Measurements from ENCODE around the gene BRSK1.

Gene BRSK1

DNA sequence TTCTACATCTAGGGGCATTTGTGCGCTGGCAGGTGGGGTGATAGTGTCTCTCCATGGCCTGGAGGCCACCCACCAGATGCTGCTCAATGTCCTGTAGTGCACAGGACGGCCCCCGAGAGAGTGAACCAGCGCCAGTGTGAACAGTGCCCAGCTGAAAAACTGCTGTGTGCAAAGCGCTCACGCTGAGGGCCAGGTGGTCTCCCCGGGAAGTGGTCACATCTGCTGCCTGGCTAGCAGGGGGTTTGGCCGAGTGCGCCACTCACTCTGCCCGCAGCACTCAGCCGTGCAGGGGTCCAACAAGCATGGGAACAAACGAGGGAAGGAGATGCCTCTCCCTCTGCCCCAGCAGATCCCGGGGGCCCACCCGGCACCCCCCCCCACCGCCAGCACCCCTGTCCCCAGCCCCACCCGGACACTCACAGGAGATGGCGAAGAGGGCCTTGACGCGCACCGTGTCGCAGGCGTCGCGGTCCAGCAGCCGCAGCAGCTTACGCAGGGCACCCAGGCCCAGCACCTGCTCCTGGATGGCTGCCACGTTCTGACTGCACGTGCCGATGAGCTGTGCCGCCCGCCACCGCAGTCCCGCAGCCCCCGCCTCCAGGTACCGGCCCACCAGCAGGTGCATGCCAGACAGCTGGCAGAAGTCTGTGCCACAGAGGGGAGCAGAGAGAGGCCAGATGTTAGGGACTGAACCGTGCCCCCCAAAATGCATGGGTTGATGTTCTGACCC is 9.7 kb upstream of the BRSK1 start:
- DNase-seq (ENCODE audit: low spot score): no peak

DNA sequence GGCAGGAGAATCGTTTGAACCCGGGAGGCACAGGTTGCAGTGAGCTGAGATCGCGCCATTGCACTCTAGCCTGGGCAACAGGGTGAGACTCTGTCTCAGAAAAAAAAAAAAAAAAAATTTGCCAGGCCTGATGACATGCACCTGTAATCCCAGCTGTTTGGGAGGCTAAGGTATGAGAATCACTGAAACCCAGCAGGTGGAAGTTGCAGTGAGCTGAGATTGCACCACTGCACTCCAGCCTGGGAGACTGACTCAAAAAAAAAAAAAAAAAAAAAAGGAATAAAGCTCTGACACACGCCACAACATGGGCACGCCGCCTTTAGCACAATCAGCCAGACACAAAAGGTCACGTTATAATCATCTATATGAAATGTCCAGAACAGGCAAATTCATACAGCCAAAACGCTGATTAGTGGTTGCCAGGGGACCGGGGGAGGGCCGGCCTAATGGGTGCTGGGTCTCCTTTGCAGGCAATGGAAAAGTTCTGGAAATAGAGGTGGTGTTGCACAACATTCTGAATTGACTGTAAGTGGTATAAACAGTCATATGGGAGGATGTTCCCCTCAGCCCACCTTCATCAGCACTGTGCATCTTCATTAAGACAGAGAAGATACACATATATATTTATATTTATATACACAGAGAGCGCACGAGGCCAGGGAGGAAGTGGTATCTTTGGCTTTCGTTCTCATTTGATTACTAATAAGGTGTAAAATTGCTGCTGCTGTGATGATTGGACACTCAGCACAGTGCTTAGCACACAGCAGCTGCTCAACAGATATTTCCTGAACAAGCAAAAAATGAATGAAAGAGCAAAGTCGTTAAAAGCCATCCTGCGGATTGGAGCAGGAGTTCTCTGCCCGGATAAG is 7.7 kb upstream of the BRSK1 start:
- no peak for DNase-seq (ENCODE audit: low spot score)

DNA sequence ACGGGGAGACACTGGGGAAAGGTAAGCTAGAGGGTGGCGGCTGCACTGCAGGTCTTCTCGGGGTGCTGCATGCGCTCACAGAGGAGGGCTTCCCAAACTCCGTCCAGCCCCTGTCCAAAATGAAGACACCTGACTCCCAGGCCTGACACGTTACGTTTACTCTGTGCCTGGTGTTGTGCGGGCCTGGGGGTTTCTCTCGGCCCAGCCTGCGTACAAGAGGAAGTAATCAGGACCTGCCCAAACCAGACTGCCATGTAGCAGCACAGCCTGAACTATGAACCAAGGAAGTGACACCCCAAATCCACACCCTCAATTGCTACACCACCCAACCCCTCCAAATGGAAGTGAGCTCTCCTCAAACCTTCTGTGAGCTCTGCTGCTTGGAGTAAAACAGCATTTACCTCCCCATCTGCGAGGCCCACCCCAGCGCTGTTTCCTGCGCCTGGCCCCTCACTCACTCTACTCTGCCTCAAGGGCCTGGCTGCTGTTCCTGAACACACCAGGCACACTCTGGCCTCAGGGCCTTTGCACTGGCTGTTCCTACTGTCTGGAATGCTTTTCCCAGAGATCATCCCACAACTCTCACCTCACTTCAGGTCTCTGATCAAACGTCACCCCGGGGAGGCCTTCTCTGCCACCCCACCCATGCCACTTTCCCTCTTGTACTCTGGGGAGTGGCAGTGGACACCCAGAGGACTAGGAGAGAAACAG is 6.9 kb upstream of the BRSK1 start:
- DNase-seq (ENCODE audit: low spot score): no peak

- no peak for DNase-seq (ENCODE audit: low spot score)
Observed at GRCh38 chr19:55277494-55277893, 6.3 kb upstream of the BRSK1 start.

DNA sequence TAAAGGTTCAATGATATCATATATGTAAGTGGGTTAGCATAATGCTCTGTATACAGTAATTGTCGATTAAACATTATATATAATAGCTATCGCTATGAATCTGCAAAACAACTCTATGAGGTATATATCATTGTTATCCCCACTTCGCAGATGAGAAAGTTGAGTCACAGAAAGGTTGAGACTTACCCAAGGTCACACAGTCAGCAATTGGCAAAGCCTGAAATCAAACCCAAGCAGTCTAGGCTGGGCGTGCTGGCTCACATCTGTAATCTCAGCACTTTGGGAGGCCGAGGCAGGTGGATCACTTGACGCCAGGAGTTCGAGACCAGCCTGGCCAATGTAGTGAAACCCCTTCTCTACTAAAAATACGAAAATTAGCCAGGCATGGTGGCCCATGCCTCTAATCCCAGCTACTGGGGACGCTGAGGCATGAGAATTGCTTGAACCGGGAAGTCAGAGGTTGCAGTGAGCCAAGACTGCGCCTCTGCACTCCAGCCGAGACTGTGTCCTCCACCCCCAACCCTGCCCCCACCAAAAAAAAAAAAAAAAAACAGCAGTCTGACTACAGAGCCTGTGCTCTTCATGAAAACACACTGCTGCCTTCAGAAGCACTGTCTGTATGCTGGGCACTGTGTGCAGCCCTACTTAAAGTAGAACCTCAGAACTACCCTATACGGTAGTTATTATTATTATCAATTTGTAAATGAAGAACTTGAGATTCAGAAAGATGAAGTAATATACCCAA is 5.2 kb upstream of the BRSK1 start:
- DNase-seq (ENCODE audit: low spot score): no peak

DNA sequence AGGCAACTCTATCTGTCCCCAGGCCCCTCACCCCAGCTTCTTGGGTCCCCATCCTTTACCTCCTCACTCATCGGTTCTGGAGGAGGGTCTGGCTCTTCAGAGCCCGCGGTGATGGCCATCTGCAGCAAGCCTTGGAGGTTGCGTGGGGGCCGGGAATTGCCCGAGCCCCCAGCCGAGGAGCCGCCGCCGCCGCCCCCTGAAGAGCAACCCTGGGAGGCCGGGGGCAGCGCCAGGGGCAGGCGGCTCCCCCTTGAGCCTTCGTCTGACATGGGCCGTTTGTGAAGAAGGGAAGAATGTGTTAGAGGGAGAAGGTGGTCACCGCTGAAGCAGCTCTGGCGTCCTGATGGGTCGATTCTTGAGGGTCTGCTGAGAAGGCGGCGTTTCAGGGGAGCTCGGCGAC is 4.5 kb upstream of the BRSK1 start:
- DNase-seq (ENCODE audit: low spot score): no peak

DNA sequence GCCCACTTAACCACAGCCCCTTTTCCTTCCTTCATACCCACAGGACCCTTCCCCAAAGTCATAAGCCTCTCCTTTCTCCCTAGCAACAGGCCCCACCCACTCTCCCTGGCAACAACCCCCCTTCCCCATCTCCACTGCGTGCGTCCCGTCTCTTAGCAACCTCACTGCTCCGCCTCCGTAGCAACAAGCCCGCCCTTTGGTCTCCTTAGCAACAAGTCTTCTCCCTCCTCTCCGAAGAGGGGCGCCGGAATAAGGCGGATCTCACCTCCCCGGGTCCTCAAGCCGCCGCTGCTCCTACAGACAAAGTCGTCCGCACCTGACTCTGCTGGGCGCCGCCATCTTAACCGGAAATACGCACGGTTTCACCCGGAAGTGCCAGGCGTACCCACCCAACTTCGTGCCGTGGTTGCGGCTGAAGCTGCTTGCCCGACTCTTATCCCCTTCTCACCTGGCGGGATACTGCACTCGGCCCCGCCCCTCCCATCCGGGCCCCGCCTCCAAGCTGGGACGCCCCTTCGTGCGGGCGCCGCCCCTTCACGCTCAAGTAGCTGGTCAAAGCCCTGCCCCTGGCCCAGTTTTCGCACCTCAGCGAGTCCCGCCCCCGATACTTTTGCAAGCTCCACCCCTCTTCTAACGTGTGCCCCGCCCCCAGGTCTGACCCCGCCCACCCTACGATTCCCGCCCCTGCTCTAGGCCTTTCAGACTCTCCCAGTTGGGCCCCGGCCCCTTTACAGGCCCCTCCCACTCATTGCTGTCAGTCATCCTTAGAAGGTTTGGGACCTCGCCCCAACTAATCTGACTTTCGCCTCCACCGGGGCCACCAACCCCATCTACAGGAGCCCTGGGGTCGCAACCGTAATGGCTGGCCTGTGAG is 3.8 kb upstream of the BRSK1 start, which contains the start of gene HSPBP1:
HSPBP1 (minus strand) TSS at position 341 of the 874 bp plus-strand sequence. CDS start 502 bp downstream, outside the sequence.
- DNase-seq (ENCODE audit: low spot score): peak; percentile 99

DNA sequence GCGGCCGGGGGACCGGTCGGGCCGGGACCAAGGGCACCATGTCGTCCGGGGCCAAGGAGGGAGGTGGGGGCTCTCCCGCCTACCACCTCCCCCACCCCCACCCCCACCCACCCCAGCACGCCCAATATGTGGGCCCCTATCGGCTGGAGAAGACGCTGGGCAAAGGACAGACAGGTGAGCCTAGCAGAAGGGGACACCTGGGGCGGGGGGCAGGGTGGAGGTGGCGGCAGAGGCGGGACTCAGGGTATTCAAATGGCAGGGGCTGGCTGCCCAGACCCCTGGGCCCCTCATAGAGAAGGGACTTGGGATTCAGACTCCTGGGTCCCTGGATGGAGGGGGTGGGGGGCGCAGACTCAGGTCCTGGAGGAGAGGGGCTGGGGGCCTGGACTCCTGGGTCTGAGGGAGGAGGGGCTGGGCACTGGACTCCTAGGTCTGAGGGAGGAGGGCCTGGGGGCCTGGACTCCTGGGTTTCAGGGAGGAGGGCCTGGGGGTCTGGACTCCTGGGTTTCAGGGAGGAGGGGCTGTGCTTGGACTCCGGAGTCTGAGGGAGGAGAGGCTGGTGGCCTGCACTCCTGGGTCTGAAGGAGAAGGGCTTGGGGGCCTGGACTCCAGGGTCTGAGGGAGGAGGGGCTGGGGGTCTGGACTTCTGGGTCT is 735 bp downstream of the BRSK1 start:
- DNase-seq (ENCODE audit: low spot score): peak; percentile 61

GRCh38 chr19:55285229-55285890 is 1.6 kb downstream of the BRSK1 start:
- no peak for DNase-seq (ENCODE audit: low spot score)

- DNase-seq (ENCODE audit: low spot score): no peak
Observed at GRCh38 chr19:55287361-55288079, 3.7 kb downstream of the BRSK1 start.

- no peak for DNase-seq (ENCODE audit: low spot score)
Observed at GRCh38 chr19:55289117-55289796, 5.5 kb downstream of the BRSK1 start.

DNA sequence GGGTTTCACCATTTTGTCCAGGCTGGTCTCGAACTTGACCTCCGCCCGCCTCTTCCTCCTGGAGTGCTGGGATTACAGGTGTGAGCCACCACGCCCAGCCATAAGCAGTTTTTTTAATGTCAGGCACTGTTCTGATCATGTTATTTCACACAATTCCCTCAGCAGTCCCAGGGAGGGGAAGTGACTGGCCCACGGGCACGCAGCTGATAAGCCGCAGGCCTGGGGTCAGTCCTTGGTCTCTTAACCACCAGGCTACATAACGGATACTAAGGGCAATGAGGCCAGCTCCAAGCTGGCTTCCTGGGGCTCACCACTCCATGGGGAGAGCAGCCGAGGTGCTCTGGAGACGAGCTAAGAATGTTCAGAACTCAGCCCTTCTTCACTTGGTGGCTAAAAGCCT is 13.5 kb downstream of the BRSK1 start:
- DNase-seq (ENCODE audit: low spot score): no peak

GRCh38 chr19:55299991-55300390 is 16.2 kb downstream of the BRSK1 start:
- no peak for DNase-seq (ENCODE audit: low spot score)

GRCh38 chr19:55300886-55301458 is 17.2 kb downstream of the BRSK1 start:
- DNase-seq (ENCODE audit: low spot score): no peak

GRCh38 chr19:55301459-55302317 is 17.9 kb downstream of the BRSK1 start:
- peak; percentile 95 for DNase-seq (ENCODE audit: low spot score)

- DNase-seq (ENCODE audit: low spot score): peak; percentile 46
Observed at GRCh38 chr19:55302318-55302703, 18.5 kb downstream of the BRSK1 start.

DNA sequence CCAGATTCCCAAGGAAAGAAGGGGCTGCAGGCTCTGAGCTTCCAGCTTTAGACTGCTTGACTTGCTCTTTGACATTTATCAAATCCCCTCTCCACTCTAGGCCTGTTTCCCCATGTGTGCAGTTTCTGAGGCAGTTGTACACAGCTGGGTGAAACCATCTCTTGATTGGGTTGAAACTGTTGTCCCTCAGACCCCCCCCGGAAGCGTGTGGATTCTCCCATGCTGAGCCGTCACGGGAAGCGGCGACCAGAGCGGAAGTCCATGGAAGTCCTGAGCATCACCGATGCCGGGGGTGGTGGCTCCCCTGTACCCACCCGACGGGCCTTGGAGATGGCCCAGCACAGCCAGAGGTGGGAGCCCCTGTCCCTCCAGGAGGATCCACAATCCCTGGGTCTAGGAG is 19.7 kb downstream of the BRSK1 start:
- DNase-seq (ENCODE audit: low spot score): no peak

Data from ecto neural progenitor cell (in vitro differentiated cells).